ENCODE data around the gene IQGAP3. TPM values are rescaled to one million over a fixed set of nuclear protein-coding genes. Genes with fewer than 3 reads are reported as not detected.
A peak's percentile ranks its signal among the peaks of the same experiment; 100 is the strongest.

The IQGAP3 gene
- polyA plus RNA-seq, 1 of the 3 experiments (the other 2 are of a cell fraction) = 15.6 TPM

DNA sequence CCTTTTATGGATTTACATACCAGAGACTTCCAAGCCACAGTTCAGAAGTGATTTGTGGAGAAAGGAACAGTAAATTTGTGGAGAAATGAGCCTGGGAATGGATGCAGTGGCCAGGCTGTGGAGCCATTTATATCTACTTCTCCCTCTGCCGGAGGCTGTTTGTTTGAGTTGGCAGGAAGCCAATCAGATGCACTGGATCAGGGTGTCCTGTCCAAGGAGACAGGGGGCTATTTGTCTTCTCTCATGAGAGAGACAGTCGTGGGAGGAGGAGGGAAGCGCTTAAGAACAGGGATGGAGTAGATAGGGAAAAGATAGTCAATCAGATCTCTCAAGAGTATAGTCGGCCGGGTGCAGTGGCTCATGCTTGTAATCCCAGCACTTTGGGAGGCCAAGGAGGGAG lies 44.1 kb upstream of the IQGAP3 start:
- ChIA-PET CTCF (interaction anchor here (0.8 to 18.0 kb wide), 9 partner anchors 8 to 230 kb away, joined by 3 to 643 read pairs (median 5); partner anchors contain the start of gene CRABP2), POLR2A (interaction anchor here (1.2 kb wide), 1 partner anchor 30 kb away, joined by 4 read pairs; no protein-coding TSS in a partner anchor)
- Histone ChIP-seq H3K4me3 (ENCODE audit: low read depth in 2 of 2, low read length in 1 of 2) (peak overlapping the region in 1 of 2 experiments; percentile 9; a peak in 1 of 4 replicates), H3K9ac (no peak overlapping the region), H2AFZ (ENCODE audit: low read depth) (no peak overlapping the region), H3K9me3 (no peaks in the 10 kb centered on the region), H3F3A (replicated peaks; ENCODE audit: insufficient read depth) (peaks cover 24% of the 10 kb centered on the region), H3K36me3 (replicated peaks in 1 of 2; ENCODE audit: control insufficient read depth in 1 of 2, insufficient read depth in 2 of 2, low read length in 1 of 2) (no peaks in the 10 kb centered on the region), H3K4me2 (peak overlapping the region; percentile 64), H3K4me1 (ENCODE audit: control insufficient read depth in 1 of 2, insufficient read depth in 2 of 2, low read depth in 1 of 2, low read length in 1 of 2) (peaks cover 0 to 12% of the 10 kb centered on the region in 2 experiments; a peak in 3 of 4 replicates), H3K9me2 (no peaks in the 10 kb centered on the region), H3K27me3 (ENCODE audit: insufficient read depth) (peaks cover 5% of the 10 kb centered on the region; the same call in 1 of the 2 replicates), H4K20me1 (ENCODE audit: insufficient read depth) (no peaks in the 10 kb centered on the region), H3K79me2 (ENCODE audit: insufficient read depth) (no peaks in the 10 kb centered on the region), H3K27ac (ENCODE audit: low read depth in 2 of 2, low read length in 1 of 2) (peak overlapping the region; percentile 74 to 86)
- WGBS (ENCODE audit: low lambda C conversion rate) = 2% methylated on average over 5 of the region's 5 CpGs
- DNase-seq = peak; percentile 86
- TF ChIP-seq EZH2phosphoT487 (IDR thresholded peaks at IDR 0.05; ENCODE audit: borderline replicate concordance, low read depth) (no peak), MEF2A (IDR thresholded peaks at IDR 0.05; ENCODE audit: borderline replicate concordance, low read depth) (no peak), ELF1 (IDR thresholded peaks at IDR 0.05) (no peak; the same call in 1 of the 2 replicates), CHD2 (IDR thresholded peaks at IDR 0.05; ENCODE audit: low read length, partially characterized antibody) (peak; percentile 76), GATA2 (CRISPR knock-in tag; IDR thresholded peaks at IDR 0.05) (peak; percentile 96), NFIC (IDR thresholded peaks at IDR 0.05; ENCODE audit: borderline replicate concordance) (peak; percentile 99), RFX5 (IDR thresholded peaks at IDR 0.05; ENCODE audit: low read length) (no peak), RAD21 (IDR thresholded peaks at IDR 0.05; ENCODE audit: low read length) (no peak), POLR2AphosphoS5 (IDR thresholded peaks at IDR 0.05; ENCODE audit: low read depth, low read length) (peak; percentile 79), TAF1 (IDR thresholded peaks at IDR 0.05; ENCODE audit: borderline replicate concordance, low read depth, low read length) (no peak), TEAD4 (IDR thresholded peaks at IDR 0.05; ENCODE audit: borderline replicate concordance, insufficient read depth) (0 out of 2 replicates have a peak, but pooled peaks have one; percentile 24), FOXJ3 (CRISPR knock-in tag; IDR thresholded peaks at IDR 0.05) (no peak), GABPA (IDR thresholded peaks at IDR 0.05; ENCODE audit: low read depth) (no peak), SMC3 (IDR thresholded peaks at IDR 0.05; ENCODE audit: low read depth, low read length) (no peak), EP300 (IDR thresholded peaks at IDR 0.05; ENCODE audit: borderline replicate concordance in 1 of 2, low read depth in 1 of 2, low read length in 1 of 2) (peak; percentile 42 to 81; a peak in 3 of 4 replicates), RXRA (IDR thresholded peaks at IDR 0.05; ENCODE audit: borderline replicate concordance, low read depth) (no peak; the same call in 1 of the 2 replicates), JUND (IDR thresholded peaks at IDR 0.05) (no peak; the same call in none of the 2 replicates), RCOR1 (IDR thresholded peaks at IDR 0.05; ENCODE audit: low read length) (peak; percentile 94), NRF1 (IDR thresholded peaks at IDR 0.05; ENCODE audit: low read depth, low read length) (no peak), TCF12 (IDR thresholded peaks at IDR 0.05) (peak; percentile 87), SIN3A (IDR thresholded peaks at IDR 0.05; ENCODE audit: borderline replicate concordance, low read depth, low read length) (no peak), FOSL2 (IDR thresholded peaks at IDR 0.05; ENCODE audit: borderline replicate concordance, low read depth) (no peak)
- TF ChIP-seq, protein P1, sequence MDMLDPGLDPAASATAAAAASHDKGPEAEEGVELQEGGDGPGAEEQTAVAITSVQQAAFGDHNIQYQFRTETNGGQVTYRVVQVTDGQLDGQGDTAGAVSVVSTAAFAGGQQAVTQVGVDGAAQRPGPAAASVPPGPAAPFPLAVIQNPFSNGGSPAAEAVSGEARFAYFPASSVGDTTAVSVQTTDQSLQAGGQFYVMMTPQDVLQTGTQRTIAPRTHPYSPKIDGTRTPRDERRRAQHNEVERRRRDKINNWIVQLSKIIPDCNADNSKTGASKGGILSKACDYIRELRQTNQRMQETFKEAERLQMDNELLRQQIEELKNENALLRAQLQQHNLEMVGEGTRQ (IDR thresholded peaks at IDR 0.05; ENCODE audit: borderline replicate concordance, low read depth, low read length) = no peak
- TF ChIP-seq, protein P2, sequence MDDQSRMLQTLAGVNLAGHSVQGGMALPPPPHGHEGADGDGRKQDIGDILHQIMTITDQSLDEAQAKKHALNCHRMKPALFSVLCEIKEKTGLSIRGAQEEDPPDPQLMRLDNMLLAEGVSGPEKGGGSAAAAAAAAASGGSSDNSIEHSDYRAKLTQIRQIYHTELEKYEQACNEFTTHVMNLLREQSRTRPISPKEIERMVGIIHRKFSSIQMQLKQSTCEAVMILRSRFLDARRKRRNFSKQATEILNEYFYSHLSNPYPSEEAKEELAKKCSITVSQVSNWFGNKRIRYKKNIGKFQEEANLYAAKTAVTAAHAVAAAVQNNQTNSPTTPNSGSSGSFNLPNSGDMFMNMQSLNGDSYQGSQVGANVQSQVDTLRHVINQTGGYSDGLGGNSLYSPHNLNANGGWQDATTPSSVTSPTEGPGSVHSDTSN (IDR thresholded peaks at IDR 0.05) = peak; percentile 95
- TF ChIP-seq, protein P3, sequence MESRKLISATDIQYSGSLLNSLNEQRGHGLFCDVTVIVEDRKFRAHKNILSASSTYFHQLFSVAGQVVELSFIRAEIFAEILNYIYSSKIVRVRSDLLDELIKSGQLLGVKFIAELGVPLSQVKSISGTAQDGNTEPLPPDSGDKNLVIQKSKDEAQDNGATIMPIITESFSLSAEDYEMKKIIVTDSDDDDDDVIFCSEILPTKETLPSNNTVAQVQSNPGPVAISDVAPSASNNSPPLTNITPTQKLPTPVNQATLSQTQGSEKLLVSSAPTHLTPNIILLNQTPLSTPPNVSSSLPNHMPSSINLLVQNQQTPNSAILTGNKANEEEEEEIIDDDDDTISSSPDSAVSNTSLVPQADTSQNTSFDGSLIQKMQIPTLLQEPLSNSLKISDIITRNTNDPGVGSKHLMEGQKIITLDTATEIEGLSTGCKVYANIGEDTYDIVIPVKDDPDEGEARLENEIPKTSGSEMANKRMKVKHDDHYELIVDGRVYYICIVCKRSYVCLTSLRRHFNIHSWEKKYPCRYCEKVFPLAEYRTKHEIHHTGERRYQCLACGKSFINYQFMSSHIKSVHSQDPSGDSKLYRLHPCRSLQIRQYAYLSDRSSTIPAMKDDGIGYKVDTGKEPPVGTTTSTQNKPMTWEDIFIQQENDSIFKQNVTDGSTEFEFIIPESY (IDR thresholded peaks at IDR 0.05; ENCODE audit: borderline replicate concordance, low read depth) = 0 out of 2 replicates have a peak, but pooled peaks have one; percentile 19
- TF ChIP-seq, protein P4, sequence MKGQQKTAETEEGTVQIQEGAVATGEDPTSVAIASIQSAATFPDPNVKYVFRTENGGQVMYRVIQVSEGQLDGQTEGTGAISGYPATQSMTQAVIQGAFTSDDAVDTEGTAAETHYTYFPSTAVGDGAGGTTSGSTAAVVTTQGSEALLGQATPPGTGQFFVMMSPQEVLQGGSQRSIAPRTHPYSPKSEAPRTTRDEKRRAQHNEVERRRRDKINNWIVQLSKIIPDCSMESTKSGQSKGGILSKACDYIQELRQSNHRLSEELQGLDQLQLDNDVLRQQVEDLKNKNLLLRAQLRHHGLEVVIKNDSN (IDR thresholded peaks at IDR 0.05; ENCODE audit: borderline replicate concordance, low read depth) = no peak
- TF ChIP-seq, protein P5, sequence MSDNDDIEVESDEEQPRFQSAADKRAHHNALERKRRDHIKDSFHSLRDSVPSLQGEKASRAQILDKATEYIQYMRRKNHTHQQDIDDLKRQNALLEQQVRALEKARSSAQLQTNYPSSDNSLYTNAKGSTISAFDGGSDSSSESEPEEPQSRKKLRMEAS (IDR thresholded peaks at IDR 0.05; ENCODE audit: low read depth) = no peak
